IPS DF 4.7 (cell line): Measurements from ENCODE around the gene ASF1B.
"Not testable (repeated sequence)": the region's sequence is repeated elsewhere in the genome, so short reads cannot be mapped to it uniquely, and the experiment has no call there.

Source experiments
- DNase-seq: peaks from one replicate; pipeline ENCODE4 v3.0.0-alpha.2; 2013; ENCODE audit warnings: low spot score; ENCODE audit errors: extremely low read depth

The ASF1B gene

GRCh38 chr19:14136509-14137281 lies at the start of gene ASF1B:
Gene ASF1B (minus strand): TSS chr19:14136589. CDS start chr19:14136456, 133 bp downstream.
- peak; percentile 97 for DNase-seq

DNA sequence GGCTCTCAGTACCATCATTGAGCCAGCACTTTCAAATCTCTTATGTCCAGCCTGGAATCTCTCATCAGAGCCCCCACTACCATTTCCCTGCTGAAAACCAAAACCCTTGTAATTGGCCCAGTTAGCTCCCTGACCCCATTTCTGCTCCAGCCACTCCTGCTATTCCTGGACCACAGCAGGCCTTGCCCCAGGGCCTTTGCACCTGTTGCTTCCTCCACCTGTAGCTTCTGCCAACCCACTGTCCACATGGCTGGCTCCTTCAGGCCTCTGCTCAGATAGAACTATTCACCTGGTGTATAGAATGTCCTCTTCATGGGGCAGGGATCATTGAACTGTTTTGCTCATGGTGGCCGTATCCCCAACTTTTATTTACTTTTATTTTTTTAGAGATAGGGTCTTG lies 49.3 kb upstream of the ASF1B start:
- not testable (repeated sequence) for DNase-seq

DNA sequence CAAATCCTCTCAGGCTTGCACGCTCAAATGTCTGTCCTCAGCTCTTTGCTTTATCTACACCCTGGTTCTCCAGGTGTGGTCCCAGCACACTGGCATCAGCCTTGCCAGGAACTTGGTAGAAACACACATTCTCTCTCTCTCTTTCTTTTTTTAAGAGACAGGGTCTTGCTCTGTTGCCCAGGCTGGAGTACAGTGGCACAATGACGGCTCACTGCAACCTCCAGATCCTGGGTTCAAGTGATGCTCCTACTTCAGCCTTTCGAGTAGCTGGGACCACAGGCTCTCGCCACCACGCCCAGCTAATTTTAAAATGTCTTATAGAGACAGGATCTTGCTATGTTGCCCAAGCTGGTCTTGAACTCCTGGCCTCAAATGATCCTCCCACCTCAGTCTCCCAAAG lies 48.8 kb upstream of the ASF1B start:
- no peak for DNase-seq

DNA sequence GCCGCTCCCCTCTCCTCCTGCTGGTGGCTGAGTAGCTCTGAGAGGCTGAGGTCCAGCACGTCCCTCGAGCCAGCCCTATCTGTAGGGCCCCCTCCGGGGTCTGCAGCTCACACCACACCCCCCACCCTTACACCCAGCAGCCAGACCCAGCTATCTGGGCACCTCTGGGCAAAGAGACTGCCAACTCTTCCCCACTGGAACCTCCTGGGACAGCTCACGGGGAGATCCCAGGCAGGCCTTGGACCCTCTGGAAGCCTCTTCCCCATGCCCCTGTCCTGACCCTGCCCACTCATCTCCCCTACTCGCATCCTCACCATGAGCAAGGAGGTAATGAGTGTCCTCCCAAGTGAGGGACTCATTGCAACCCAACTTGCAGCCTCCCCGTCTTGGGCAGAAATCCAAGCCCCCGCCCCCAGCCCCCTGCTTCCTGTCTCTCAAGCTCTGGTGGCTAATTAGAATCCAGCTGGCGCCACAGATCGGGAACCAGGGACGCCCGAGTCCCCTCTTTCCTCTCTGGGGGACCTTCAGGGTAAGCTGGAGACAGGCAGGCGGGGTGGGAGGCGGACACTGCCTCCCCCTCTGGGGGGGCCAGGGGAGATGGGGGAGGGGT lies 47.5 kb upstream of the ASF1B start:
- DNase-seq = no peak

GRCh38 chr19:14182476-14182875 lies 46.1 kb upstream of the ASF1B start:
- DNase-seq = no peak

DNA sequence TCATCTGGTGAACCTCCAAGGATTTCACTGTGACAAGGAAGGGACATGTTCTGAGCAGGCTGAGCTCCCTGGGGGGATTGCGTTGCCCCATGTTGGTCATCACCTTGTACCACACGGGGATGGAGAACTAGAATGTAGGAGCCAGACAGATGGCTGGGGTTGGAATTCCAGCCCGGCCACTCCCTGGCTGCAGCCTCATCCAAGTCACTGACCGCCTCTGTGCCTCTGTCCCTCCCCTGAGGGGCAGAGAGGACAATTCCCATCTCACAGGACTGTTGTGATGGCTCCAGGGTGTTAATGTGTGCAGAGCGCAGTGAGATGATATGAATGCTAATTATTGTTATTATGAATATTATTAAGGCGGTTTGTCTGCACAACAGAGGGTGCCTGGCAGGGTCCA lies 45.5 kb upstream of the ASF1B start:
- DNase-seq = no peak

DNA sequence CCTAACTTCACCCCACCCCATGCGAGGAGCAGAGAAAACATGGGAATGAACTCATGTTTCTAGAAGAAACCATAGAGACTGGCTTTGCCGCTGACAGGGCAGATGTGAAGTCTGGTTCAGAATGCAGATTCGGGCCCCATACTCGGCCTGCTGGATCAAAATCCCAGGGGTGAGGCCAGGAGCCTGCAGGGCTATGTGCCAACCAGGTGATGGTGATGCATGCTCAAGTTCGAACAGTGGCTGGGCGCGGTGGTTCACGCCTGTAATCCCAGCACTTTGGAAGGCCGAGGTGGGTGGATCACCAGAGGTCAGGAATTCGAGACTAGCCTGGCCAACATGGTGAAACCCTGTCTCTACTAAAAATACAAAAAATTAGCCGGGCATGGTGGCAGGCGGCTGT lies 44.8 kb upstream of the ASF1B start:
- DNase-seq = not testable (repeated sequence)

DNA sequence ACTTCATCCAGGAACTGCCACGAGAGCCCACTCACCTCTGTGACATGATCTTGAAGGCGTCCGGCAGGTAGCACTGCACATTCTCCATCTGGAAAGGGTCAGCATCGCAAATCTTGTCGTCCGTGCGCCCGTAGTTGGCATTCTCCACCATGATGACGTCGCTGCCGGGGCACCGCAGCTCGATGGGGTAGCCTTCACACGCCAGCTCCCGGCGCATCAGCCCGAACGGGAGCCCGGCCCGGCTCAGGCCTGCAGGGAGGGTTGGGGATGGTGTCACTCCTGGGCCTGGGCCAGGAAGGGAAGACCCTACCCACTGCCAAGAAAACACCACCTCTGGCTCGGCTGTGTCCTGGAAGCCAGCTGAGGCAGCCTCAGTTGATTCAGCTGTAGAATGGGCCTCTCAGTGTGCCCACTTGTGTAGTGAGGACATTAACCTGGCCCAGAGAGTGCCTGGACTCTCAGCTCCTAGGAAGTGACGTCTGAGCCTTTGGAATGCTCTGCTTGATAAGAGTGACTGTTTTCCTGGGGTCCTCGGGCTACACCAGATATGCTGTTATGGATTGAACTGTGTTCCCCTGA lies 41.2 kb upstream of the ASF1B start:
- DNase-seq = no peak

- DNase-seq = no peak
Measured at GRCh38 chr19:14175351-14175792, 39.0 kb upstream of the ASF1B start.

DNA sequence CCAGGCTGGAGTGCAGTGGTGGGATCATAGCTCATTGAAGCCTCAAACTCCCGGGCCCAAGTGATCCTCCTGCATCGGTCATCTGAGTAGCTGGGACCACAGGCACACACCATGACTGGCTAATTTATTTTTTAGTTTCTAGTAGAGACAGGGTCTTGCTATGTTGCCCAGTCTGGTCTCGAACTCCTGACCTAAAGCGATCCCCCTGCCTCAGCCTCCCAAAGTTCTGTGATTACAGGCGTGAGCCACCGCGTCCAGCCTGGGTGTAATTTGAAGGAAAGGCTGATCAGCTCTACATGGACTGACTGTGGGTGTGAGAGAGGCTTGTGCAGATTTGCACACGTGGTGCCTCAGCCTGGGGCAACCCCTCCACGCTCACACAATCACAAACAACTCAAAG lies 38.5 kb upstream of the ASF1B start:
- DNase-seq = no peak

- DNase-seq = no peak
Measured at GRCh38 chr19:14168993-14169392, 32.6 kb upstream of the ASF1B start.

DNA sequence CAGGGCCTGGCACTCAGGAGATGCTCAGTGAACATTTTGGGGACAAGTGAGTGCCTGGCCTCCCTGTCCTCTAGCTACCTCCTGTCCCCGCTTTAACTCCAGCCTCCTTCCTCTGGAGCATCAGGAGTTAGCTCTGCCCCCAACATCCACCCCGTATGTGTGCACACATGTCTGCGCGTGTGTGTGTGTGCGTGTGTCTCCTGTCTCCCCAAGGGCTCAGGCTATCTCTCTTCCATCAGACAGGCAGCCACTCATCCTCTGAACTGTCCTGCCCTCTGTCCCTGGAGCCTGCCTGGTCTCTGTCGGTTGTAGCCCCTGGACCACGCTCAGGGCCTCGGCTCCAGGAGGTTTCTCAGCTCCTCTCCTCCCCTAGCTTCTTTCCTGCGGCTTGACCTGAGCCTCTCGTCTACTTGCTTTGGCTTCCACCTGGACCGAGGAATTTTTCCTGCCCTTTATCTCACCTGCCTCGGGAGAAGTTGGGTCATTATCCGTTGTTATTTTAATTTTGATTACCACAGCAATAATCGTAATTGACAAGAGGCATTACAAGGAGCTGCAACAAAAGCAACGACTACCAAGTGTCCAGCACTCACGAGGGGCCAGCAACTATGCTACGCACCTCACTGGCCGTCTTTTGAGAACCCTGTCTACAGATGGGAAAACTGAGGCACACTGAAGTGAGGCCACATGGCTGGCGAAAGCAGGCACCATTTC lies 32.0 kb upstream of the ASF1B start:
- no peak for DNase-seq

GRCh38 chr19:14167576-14168138 lies 31.3 kb upstream of the ASF1B start:
- DNase-seq = no peak

- DNase-seq = no peak
Measured at GRCh38 chr19:14166999-14167575, 30.7 kb upstream of the ASF1B start.

DNA sequence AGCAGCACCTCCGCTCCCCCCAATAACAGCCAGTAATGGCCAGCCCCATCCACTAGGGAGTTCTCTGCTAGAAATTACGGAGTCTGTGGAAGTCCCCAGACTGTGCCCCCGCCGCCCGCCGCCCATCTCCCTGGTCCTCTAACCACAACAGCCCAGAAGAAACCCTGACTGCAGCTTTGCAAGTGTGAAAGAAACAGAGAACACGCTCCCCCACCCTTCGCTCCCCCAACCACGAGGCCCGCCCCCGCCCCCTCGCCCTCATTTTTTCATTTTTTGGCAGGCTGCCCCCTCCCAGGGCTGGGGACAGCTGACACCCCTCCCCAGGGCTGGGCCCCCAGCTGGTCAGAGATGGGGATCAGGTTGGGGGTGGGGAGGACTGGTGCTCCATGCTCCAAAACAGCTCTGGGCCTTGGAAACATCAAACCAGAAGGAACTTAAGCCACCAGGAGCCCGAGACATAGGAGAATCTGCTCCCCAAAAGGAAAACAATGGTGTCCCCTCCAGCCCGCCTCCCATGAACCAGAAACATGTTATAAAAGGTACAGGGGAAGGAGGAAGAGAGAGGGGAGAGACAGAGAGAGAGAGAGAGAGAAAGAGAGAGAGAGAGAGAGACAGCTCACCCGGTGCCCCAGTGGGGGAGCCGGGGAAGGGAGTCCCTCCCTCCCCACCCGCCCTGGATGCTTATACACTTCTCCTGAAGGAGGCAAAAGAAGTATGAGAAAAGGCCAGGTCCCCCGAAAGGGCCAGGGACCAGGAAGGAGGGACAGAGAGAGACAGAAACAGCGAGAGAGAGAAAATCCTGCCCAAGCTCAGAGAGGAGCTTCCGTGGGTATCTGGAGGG lies 29.8 kb upstream of the ASF1B start:
- no peak for DNase-seq

DNA sequence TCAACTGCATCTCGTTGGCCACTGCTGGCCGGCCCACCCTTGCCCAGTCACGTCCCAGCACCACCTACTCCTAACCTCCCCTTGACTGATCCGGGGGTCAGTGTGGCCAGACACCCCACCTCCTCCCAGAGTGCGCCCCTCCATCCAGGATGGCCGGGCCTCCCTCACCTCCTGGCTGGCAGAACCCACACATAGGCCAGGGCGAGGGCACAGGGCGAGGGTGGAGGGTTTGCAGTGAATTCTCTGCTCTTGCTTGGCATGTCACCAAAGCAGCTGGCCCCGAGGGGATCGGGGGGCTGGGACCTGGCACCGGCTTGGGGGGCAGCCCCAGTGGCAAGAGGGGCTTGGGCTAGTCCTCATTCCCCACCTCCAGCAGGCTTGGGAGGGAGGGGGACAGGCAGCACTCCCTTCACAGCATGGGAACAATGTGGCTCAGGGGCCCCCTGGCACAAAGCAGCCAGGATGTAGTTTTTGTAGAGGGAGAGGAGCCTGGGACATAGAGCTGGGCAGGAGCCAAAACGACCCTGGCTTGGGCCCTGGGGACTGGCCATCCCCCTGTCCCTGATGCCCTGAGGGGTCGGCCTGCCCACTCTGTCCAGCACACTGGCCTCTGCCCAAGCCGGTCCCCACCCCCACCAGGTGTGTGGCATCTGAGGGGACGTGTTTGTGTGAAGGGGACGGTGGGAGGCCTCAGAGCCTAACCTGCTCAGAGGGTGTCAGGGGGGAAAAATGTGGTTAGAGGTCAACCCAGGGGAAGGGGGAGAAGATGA lies 28.5 kb upstream of the ASF1B start:
- DNase-seq = no peak

DNA sequence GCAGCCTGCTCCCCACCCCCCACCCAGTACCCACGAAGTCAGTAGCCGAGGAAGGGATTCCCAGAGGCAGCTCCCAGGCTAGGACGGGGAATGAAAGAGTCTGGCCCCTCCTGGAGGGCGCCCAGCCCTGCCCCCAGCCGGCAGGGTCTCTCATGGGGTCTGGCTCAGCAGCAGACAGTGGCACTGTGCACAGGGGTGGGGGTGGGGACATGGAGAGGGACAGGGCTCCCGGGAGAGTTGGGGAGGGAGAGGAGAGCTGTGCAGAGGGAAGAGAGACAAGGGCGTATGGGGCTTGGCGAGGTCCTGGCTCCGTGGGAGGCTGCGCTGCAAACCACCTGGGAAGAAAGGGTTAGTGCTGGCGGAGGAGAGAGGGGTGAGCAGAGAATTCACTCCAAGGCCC lies 27.7 kb upstream of the ASF1B start:
- no peak for DNase-seq

- DNase-seq = no peak
Measured at GRCh38 chr19:14162871-14163297, 26.5 kb upstream of the ASF1B start.

- DNase-seq = no peak
Measured at GRCh38 chr19:14161305-14161704, 24.9 kb upstream of the ASF1B start.
